ENCODE data around the gene CFAP410. TPM values are rescaled to one million over a fixed set of nuclear protein-coding genes. Genes with fewer than 3 reads are reported as not detected.
"Not testable (repeated sequence)": the region's sequence is repeated elsewhere in the genome, so short reads cannot be mapped to it uniquely, and the experiment has no call there.

Gene CFAP410
- total RNA-seq, 8 experiments from 2014 or later: 12.5 to 19.0 (median 16.7) TPM

DNA sequence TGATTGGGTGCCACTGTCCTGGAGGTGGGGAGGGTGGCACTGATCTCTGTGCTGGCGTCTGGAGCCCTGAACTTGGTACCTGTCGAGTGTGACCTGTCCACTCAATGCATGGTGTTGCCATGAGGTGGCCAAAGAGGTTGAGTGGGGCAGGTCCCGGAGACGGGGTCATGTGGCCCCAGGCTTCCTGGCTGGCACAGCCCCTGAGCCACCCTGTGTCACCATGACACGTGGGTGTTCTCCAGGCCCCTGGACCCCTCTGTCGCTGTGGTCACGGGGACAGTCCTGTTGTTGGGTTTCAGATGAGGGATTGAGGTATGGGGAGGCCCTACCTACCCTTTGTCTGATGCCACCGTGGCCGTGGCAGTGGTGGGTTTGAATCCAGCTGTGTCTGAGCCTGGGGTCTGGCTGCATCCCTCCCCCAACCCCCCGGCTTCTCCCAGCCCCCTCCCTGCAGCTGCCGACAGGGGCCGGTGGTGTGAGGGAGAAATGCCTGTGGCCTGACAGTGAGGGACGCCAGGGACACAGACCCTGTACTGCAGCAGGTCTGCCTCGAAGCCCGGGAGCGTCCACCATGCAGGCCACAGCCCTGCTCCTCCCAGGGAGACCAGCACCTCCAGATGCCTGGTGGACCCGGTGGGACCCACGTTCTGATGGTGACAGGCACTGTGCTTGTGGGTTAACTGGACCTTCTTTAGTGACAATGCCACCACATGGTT lies 26.2 kb upstream of the CFAP410 start:
- H3K27ac ChIP-seq: no peak overlapping the region
- WGBS, 10 experiments: 73 to 100% (median 80%) methylated on average over 1 to 3 of the region's 18 CpGs; no CpG with 5 or more reads in 6 of the 10 experiments
- no peak overlapping the region for H3K4me3 ChIP-seq
- in situ Hi-C loops (cut with MboI; ENCODE audit: low pct_unique_long_range_greater_than_20kb in 2 of 9, low sequenced_read_pairs in 9 of 9, unreplicated experiment in 9 of 9): no loop called here
- no peak for ATAC-seq (replicated peaks in 6 of 8)
- peaks cover 3 to 6% of the 10 kb centered on the region in 2 donors for H3K4me1 ChIP-seq (replicated peaks in 1 of 2)

GRCh38 chr21:44364151-44365053 lies 25.2 kb upstream of the CFAP410 start:
- in situ Hi-C loops (cut with MboI; ENCODE audit: low pct_unique_long_range_greater_than_20kb in 2 of 9, low sequenced_read_pairs in 9 of 9, unreplicated experiment in 9 of 9): no loop called here
- peak in 1 of 8 experiments; percentile 28 for ATAC-seq (replicated peaks in 6 of 8)
- 15 to 85% (median 71%) methylated on average over 4 to 9 of the region's 22 CpGs; no CpG with 5 or more reads in 6 of the 10 experiments for WGBS, 10 experiments
- Histone ChIP-seq H3K27ac (no peak overlapping the region), H3K4me1 (replicated peaks in 1 of 2) (no peaks in the 10 kb centered on the region), H3K4me3 (no peak overlapping the region)

GRCh38 chr21:44363278-44363677 lies 24.1 kb upstream of the CFAP410 start:
- 0 to 100% (median 60%) methylated on average over 1 of the region's 1 CpG; no CpG with 5 or more reads in 2 of the 10 experiments for WGBS, 10 experiments
- H3K27ac ChIP-seq: no peak overlapping the region
- in situ Hi-C loops (cut with MboI; ENCODE audit: low pct_unique_long_range_greater_than_20kb in 2 of 9, low sequenced_read_pairs in 9 of 9, unreplicated experiment in 9 of 9): no loop called here
- no peak for ATAC-seq (replicated peaks in 6 of 8)
- no peak overlapping the region for H3K4me3 ChIP-seq
- H3K4me1 ChIP-seq (replicated peaks in 1 of 2): no peaks in the 10 kb centered on the region

DNA sequence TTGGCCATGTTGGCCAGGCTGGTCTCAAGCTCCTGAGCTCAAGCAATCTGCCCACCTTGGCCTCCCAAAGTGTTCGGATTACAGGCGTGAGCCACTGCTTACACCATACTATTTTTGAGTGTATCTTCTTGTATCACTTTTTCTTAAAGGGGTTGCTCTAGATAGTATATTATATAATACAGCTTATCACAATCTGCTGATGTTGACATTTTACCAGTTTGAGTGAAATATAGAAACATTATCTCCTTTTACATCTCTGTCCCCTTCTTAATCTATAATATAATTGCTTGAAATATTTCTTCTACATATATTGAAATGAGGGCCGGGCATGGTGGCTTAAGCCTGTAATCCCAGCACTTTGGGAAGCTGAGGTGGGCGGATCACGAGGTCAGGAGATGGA lies 22.7 kb upstream of the CFAP410 start:
- whole genome bisulfite sequencing, 10 experiments: 40 to 100% (median 75%) methylated on average over 1 to 4 of the region's 5 CpGs; no CpG with 5 or more reads in 3 of the 10 experiments
- H3K4me3 ChIP-seq; H3K4me1 ChIP-seq (replicated peaks in 1 of 2); H3K27ac ChIP-seq; in situ Hi-C loops (cut with MboI; ENCODE audit: low pct_unique_long_range_greater_than_20kb in 2 of 9, low sequenced_read_pairs in 9 of 9, unreplicated experiment in 9 of 9); ATAC-seq (replicated peaks in 6 of 8): not testable (repeated sequence)

DNA sequence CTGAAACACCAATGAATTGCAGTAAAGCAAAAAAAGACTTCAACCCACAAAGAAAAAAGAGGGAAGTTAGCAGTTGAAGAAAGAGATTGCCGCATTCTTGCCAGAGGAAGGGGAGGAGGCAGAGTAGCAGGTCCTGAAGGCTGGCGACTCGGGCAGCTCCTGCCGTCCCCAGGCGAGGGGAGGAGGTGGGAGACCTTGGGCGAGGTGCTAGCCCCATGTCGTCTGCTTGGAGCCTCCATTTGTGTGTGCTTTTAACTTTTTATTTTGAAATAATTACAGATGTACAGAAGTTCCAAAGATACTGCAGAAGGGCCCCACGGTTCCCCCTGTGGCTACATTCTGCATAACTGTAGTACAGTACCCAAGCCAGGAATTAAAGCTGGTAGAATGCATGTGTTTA lies 21.0 kb upstream of the CFAP410 start:
- Histone ChIP-seq H3K4me1 (replicated peaks in 1 of 2) (no peaks in the 10 kb centered on the region), H3K27ac (no peak overlapping the region), H3K4me3 (no peak overlapping the region)
- whole genome bisulfite sequencing, 10 experiments: 0 to 67% (median 39%) methylated on average over 2 to 7 of the region's 8 CpGs
- in situ Hi-C loops (cut with MboI; ENCODE audit: low pct_unique_long_range_greater_than_20kb in 2 of 9, low sequenced_read_pairs in 9 of 9, unreplicated experiment in 9 of 9): no loop called here
- ATAC-seq (replicated peaks in 6 of 8): no peak

- 44 to 100% (median 78%) methylated on average over 2 to 8 of the region's 8 CpGs for WGBS, 10 experiments
- in situ Hi-C loops (cut with MboI; ENCODE audit: low pct_unique_long_range_greater_than_20kb in 2 of 9, low sequenced_read_pairs in 9 of 9, unreplicated experiment in 9 of 9): loop anchor here in 1 of 9 experiments (10.0 kb wide), 1 partner anchor 115 kb away; no protein-coding TSS in a partner anchor
- H3K4me1 ChIP-seq (replicated peaks in 1 of 2): no peaks in the 10 kb centered on the region
- H3K27ac ChIP-seq: no peak overlapping the region
- no peak for ATAC-seq (replicated peaks in 6 of 8)
- no peak overlapping the region for H3K4me3 ChIP-seq
Measured at GRCh38 chr21:44359396-44359795, 20.2 kb upstream of the CFAP410 start.

- Histone ChIP-seq H3K27ac (no peak overlapping the region), H3K4me1 (replicated peaks in 1 of 2) (no peaks in the 10 kb centered on the region), H3K4me3 (no peak overlapping the region)
- in situ Hi-C loops (cut with MboI; ENCODE audit: low pct_unique_long_range_greater_than_20kb in 2 of 9, low sequenced_read_pairs in 9 of 9, unreplicated experiment in 9 of 9): loop anchor here in 1 of 9 experiments (10.0 kb wide), 1 partner anchor 118 kb away; no protein-coding TSS in a partner anchor
- ATAC-seq (replicated peaks in 6 of 8): peak in 1 of 8 experiments; percentile 22
- WGBS, 10 experiments: 36 to 100% (median 70%) methylated on average over 2 to 7 of the region's 21 CpGs; no CpG with 5 or more reads in 3 of the 10 experiments
Measured at GRCh38 chr21:44357064-44357837, 18.1 kb upstream of the CFAP410 start.

DNA sequence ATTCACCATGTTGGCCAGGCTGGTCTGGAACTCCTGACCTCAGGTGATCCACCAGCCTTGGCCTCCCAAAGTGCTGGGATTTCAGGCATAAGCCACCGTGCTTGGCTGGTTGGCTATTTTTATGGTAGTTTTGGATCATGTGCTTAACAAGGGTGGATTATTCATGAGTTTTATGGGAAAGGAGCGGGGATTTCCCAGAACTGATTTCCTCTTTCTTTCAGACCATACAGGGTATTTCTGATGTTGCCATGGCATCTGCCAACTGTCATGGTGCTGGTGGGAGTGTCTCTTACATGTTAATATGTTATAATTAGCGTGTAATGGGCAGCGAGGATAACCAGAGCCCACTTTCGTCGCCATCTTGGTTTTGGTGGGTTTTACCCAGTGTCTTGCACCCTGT lies 17.4 kb upstream of the CFAP410 start:
- H3K4me3 ChIP-seq: no peak overlapping the region
- no peaks in the 10 kb centered on the region for H3K4me1 ChIP-seq (replicated peaks in 1 of 2)
- ATAC-seq (replicated peaks in 6 of 8): peak in 3 of 8 experiments; percentile 51 to 64 (median 62)
- 17 to 93% (median 60%) methylated on average over 1 to 6 of the region's 6 CpGs for WGBS, 10 experiments
- in situ Hi-C loops (cut with MboI; ENCODE audit: low pct_unique_long_range_greater_than_20kb in 2 of 9, low sequenced_read_pairs in 9 of 9, unreplicated experiment in 9 of 9): loop anchor here in 1 of 9 experiments (10.0 kb wide), 1 partner anchor 118 kb away; no protein-coding TSS in a partner anchor
- no peak overlapping the region for H3K27ac ChIP-seq

GRCh38 chr21:44356160-44356559 lies 17.0 kb upstream of the CFAP410 start:
- Histone ChIP-seq H3K4me1 (replicated peaks in 1 of 2) (no peaks in the 10 kb centered on the region), H3K4me3 (no peak overlapping the region), H3K27ac (no peak overlapping the region)
- ATAC-seq (replicated peaks in 6 of 8): no peak
- in situ Hi-C loops (cut with MboI; ENCODE audit: low pct_unique_long_range_greater_than_20kb in 2 of 9, low sequenced_read_pairs in 9 of 9, unreplicated experiment in 9 of 9): loop anchor here in 1 of 9 experiments (10.0 kb wide), 1 partner anchor 119 kb away; no protein-coding TSS in a partner anchor
- WGBS, 10 experiments: 60 to 93% (median 71%) methylated on average over 2 to 10 of the region's 11 CpGs; no CpG with 5 or more reads in 3 of the 10 experiments

DNA sequence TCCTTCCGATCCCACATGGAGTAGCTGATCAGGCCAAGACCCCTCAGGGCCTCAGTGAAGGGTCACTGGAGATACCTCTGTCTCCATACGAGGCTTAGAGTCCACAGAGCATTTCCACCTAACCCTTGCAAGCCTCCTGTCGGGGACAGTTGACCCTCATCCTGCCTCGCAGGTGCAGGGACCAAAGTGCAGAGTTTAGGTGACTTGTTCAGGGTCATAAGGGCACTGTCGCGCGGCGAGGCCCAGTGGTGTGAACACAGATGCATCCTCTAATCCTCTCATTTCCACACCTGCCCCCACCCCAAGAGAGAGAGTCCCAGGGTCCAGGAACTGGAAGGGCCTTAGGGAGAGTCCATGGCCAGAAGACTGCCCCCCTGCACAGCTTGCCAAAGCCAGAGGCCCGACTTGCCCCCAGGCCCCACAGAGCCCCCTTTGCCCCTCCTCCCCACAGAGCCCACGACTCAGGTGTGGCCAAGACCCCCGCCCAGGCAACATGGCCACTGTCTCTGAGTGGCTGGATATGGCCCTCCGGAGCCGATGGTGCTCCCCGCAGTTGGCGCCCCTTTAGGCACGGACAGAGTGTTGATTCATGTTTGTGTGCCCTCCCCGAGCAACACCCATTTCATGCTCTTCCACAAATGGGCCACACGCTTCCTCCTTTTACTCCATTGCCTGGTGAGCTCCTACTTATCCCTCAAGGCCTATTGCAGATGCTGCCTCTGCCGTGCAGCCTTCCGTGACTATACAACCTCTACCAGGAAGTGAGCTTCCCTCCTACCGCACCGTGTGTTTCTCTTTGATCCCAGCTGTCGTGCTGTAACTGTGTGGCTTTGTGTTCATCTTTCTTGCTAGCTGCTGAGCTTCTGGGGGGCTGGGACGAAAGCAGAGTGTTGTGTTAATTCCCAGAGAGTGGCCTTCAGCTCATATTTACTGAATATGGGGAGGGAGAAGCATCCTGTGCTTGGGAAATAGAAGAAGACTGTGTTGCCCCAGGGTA lies 15.9 kb upstream of the CFAP410 start:
- no peak overlapping the region for H3K27ac ChIP-seq
- no peak for ATAC-seq (replicated peaks in 6 of 8)
- in situ Hi-C loops (cut with MboI; ENCODE audit: low pct_unique_long_range_greater_than_20kb in 2 of 9, low sequenced_read_pairs in 9 of 9, unreplicated experiment in 9 of 9): loop anchor here in 1 of 9 experiments (10.0 kb wide), 1 partner anchor 120 kb away; no protein-coding TSS in a partner anchor
- 10 to 100% (median 59%) methylated on average over 1 to 10 of the region's 24 CpGs; no CpG with 5 or more reads in 1 of the 10 experiments for WGBS, 10 experiments
- H3K4me1 ChIP-seq (replicated peaks in 1 of 2): peaks cover 0 to under 1% of the 10 kb centered on the region in 2 donors
- no peak overlapping the region for H3K4me3 ChIP-seq

DNA sequence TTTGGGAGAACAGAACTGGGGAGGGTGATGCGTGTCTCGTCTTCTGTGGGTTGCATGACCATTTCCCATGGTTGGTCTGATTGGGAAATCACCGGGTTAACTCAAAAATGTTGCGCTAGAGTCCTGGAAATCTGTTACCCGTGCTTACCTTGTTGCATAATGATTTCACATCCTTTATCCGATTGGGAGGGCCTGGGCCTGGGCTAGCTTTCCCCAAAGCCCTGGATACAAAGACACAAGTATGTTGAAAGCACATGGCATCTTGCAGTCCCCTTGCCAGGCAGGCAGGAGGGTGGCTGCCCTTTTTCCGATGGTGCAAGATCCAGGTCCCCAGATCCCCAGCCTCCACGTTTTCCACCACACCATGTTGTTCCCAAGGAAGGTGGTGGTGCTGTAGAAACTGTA lies 14.8 kb upstream of the CFAP410 start:
- H3K4me1 ChIP-seq (replicated peaks in 1 of 2): peaks cover 0 to 4% of the 10 kb centered on the region in 2 donors
- 7 to 77% (median 50%) methylated on average over 1 to 5 of the region's 8 CpGs; no CpG with 5 or more reads in 4 of the 10 experiments for WGBS, 10 experiments
- H3K27ac ChIP-seq: no peak overlapping the region
- H3K4me3 ChIP-seq: no peak overlapping the region
- in situ Hi-C loops (cut with MboI; ENCODE audit: low pct_unique_long_range_greater_than_20kb in 2 of 9, low sequenced_read_pairs in 9 of 9, unreplicated experiment in 9 of 9): loop anchor here in 1 of 9 experiments (10.0 kb wide), 1 partner anchor 121 kb away; no protein-coding TSS in a partner anchor
- ATAC-seq (replicated peaks in 6 of 8): no peak
